PFSK-1 (cell line): ENCODE results near the gene TMC1.

ENCODE experiments used
- POLR2AphosphoS5 ChIP-seq: IDR thresholded peaks from 2 replicates; pipeline ENCODE4 v1.6.1; 2012; ENCODE audit warnings: low read depth, mild to moderate bottlenecking, control low read depth, low read length, moderate library complexity
- TAF1 ChIP-seq: IDR thresholded peaks from 2 replicates; pipeline ENCODE4 v1.6.1; 2012; ENCODE audit warnings: low read length, control low read depth, borderline replicate concordance; ENCODE audit not compliant: insufficient read depth

GRCh38 chr9:72786948-72787347 lies 265.5 kb downstream of the TMC1 start:
- no peak for TF ChIP-seq POLR2AphosphoS5
- no peak for TF ChIP-seq TAF1
